SU-DHL-6 (cell line): Measurements from ENCODE around the gene NFE2L3.

Experiments used
- H2AFZ ChIP-seq: fragments of 200-600 bp; sonication (generic); 2 replicates; pipeline ENCODE4 v1.6.1; 2014; ENCODE audit warnings: low read depth, mild to moderate bottlenecking, moderate library complexity, mixed read lengths, antibody characterized with exemption, low read length; ENCODE audit not compliant: severe bottlenecking
- H3F3A ChIP-seq: fragments of 200-600 bp; shearing (Covaris generic); 2 replicates; pipeline ENCODE4 v1.6.0; 2016; ENCODE audit warnings: antibody characterized with exemption, mild to moderate bottlenecking; ENCODE audit not compliant: insufficient read depth
- H3K27ac ChIP-seq: fragments of 200-600 bp; sonication (generic); 2 replicates; pipeline ENCODE4 v1.5.1; 2016; ENCODE audit warnings: low read depth, mild to moderate bottlenecking, low read length, moderate library complexity, mixed read lengths
- H3K27me3 ChIP-seq: fragments of 200-600 bp; sonication (generic), shearing (Covaris generic); 2 replicates; pipeline ENCODE4 v1.6.0; 2014; ENCODE audit warnings: mild to moderate bottlenecking, low read length
- H3K36me3 ChIP-seq: fragments of 200-600 bp; sonication (generic); 2 replicates; pipeline ENCODE4 v1.6.1; 2014; ENCODE audit warnings: mild to moderate bottlenecking, low read length, mixed read lengths
- H3K4me2 ChIP-seq: fragments of 300-600, 200-600 bp; shearing (Covaris generic), sonication (generic); 2 replicates; pipeline ENCODE4 v1.6.0; 2014; ENCODE audit warnings: low read length, low read depth, mild to moderate bottlenecking; ENCODE audit not compliant: poor library complexity, severe bottlenecking
- H3K4me3 ChIP-seq: fragments of 200-600 bp; sonication (generic); 2 replicates; pipeline ENCODE4 v1.5.1; 2014; ENCODE audit warnings: antibody characterized with exemption, low read length, mild to moderate bottlenecking, mixed read lengths; ENCODE audit not compliant: insufficient read depth, poor library complexity, severe bottlenecking
- H3K79me2 ChIP-seq: fragments of 200-600 bp; sonication (generic); 2 replicates; pipeline ENCODE4 v1.6.1; 2014; ENCODE audit warnings: mild to moderate bottlenecking, low read length, moderate library complexity; ENCODE audit not compliant: insufficient read depth
- H3K9ac ChIP-seq: fragments of 200-600 bp; sonication (generic); 2 replicates; pipeline ENCODE4 v1.7.0; 2014; ENCODE audit warnings: mild to moderate bottlenecking, low read length
- H3K9me2 ChIP-seq: fragments of 200-600 bp; sonication (generic); replicated peaks from 2 replicates; pipeline ENCODE4 v1.6.1; 2014; ENCODE audit warnings: low read length; ENCODE audit not compliant: insufficient read depth
- H3K9me3 ChIP-seq: fragments of 200-600 bp; sonication (generic); 2 replicates; pipeline ENCODE4 v1.6.1; 2014; ENCODE audit warnings: low read length, mixed read lengths; ENCODE audit not compliant: insufficient read depth
- H4K20me1 ChIP-seq: fragments of 200-600 bp; sonication (generic); 2 replicates; pipeline ENCODE4 v1.6.1; 2014; ENCODE audit warnings: low read depth, mild to moderate bottlenecking, antibody characterized with exemption, low read length, moderate library complexity, mixed read lengths
- EZH2phosphoT487 ChIP-seq: fragments of 200-600 bp; sonication (generic), shearing (Covaris generic); conservative IDR thresholded peaks from 2 replicates; pipeline ENCODE4 v1.6.1; 2018; ENCODE audit warnings: mild to moderate bottlenecking, antibody characterized with exemption, low read length, moderate library complexity, mixed read lengths
- TF ChIP-seq, protein P1 (sequence below): fragments of 200-600 bp; sonication (generic); IDR thresholded peaks from one replicate; pipeline ENCODE4 v1.5.1; 2017; ENCODE audit warnings: antibody characterized with exemption, mild to moderate bottlenecking, low read length, moderate library complexity; ENCODE audit not compliant: insufficient read depth, poor library complexity, severe bottlenecking

Gene NFE2L3

GRCh38 chr7:26224359-26224758, 72.4 kb downstream of the NFE2L3 start:
- Histone ChIP-seq H2AFZ (no peak overlapping the region), H3K27me3 (no peaks in the 10 kb centered on the region), H3K9me2 (no peaks in the 10 kb centered on the region), H3K9me3 (no peaks in the 10 kb centered on the region), H3K27ac (no peak overlapping the region), H4K20me1 (no peaks in the 10 kb centered on the region), H3F3A (no peaks in the 10 kb centered on the region), H3K9ac (no peak overlapping the region), H3K79me2 (no peaks in the 10 kb centered on the region), H3K4me2 (no peak overlapping the region), H3K36me3 (no peaks in the 10 kb centered on the region), H3K4me3 (no peak overlapping the region)
- TF ChIP-seq EZH2phosphoT487: no peak
- TF ChIP-seq, protein P1, sequence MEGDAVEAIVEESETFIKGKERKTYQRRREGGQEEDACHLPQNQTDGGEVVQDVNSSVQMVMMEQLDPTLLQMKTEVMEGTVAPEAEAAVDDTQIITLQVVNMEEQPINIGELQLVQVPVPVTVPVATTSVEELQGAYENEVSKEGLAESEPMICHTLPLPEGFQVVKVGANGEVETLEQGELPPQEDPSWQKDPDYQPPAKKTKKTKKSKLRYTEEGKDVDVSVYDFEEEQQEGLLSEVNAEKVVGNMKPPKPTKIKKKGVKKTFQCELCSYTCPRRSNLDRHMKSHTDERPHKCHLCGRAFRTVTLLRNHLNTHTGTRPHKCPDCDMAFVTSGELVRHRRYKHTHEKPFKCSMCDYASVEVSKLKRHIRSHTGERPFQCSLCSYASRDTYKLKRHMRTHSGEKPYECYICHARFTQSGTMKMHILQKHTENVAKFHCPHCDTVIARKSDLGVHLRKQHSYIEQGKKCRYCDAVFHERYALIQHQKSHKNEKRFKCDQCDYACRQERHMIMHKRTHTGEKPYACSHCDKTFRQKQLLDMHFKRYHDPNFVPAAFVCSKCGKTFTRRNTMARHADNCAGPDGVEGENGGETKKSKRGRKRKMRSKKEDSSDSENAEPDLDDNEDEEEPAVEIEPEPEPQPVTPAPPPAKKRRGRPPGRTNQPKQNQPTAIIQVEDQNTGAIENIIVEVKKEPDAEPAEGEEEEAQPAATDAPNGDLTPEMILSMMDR: no peak

DNA sequence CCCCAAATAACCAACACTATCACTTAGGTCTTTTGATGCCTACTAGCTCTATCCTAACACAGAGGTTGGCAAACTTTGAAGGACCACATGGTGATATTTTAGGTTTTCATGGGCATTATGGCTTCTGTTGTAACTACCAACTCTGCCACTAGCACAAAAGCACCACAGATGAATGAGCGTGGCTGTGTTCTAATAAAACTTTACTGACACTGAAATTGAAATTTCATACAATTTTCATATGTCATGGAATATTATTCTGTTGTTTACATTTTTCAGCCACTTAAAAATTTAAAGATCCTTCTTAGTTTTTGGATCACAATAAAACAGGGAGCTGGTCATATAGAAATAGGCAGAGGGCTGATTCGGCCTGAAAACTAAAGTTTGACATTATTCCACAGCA, 76.0 kb downstream of the NFE2L3 start:
- no peaks in the 10 kb centered on the region for H3K79me2 ChIP-seq
- no peaks in the 10 kb centered on the region for H3K9me2 ChIP-seq
- no peak overlapping the region for H3K27ac ChIP-seq
- no peaks in the 10 kb centered on the region for H3K27me3 ChIP-seq
- no peak overlapping the region for H2AFZ ChIP-seq
- no peak for TF ChIP-seq EZH2phosphoT487
- TF ChIP-seq, protein P1: no peak
- H4K20me1 ChIP-seq: no peaks in the 10 kb centered on the region
- no peaks in the 10 kb centered on the region for H3K36me3 ChIP-seq
- no peak overlapping the region for H3K4me3 ChIP-seq
- H3F3A ChIP-seq: no peaks in the 10 kb centered on the region
- no peak overlapping the region for H3K9ac ChIP-seq
- H3K9me3 ChIP-seq: no peaks in the 10 kb centered on the region
- no peak overlapping the region for H3K4me2 ChIP-seq

DNA sequence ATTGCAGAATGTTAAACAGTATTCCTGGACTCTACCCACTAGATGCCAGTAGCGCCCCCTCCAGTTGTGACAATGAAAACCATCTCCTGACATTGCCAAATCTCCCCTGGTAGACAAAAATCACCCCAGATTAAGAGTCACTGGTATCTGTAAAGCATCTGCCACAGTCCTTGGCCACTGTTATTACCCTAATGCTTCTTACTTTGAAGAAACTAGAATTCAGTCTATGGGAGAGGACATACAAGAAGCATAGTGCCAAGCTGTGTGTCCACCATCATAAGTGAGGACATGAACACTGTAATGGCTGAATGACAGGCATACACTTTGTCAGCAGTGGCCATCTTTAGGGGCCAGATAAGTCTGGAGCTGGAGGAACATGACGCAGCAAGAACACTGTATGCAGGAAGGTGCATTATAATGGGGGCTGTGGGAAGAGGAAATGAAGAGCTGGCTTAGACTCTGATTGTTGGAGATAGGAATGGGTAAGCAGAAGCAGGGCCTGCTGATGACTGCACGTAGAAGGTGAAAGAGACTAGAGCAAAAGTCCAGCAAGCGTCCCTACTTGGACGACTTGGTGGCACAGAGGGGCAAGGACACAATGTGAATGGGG, 82.0 kb downstream of the NFE2L3 start:
- TF ChIP-seq EZH2phosphoT487: no peak
- TF ChIP-seq, protein P1: no peak
- Histone ChIP-seq H3K27ac (no peak overlapping the region), H3K4me2 (no peak overlapping the region), H3K9ac (no peak overlapping the region), H3F3A (no peaks in the 10 kb centered on the region), H3K9me2 (no peaks in the 10 kb centered on the region), H3K27me3 (no peaks in the 10 kb centered on the region), H4K20me1 (no peaks in the 10 kb centered on the region), H3K36me3 (no peaks in the 10 kb centered on the region), H3K9me3 (no peaks in the 10 kb centered on the region), H3K4me3 (no peak overlapping the region), H3K79me2 (no peaks in the 10 kb centered on the region), H2AFZ (no peak overlapping the region)
